ENCODE measurements around the gene PHF13. TPM values are rescaled to one million over a fixed set of nuclear protein-coding genes. Genes with fewer than 3 reads are reported as not detected.
A peak's percentile ranks its signal among the peaks of the same experiment; 100 is the strongest.

PHF13 gene
- total and polyA plus RNA-seq, 12 donors, result 3.7 to 12.2 (median 7.6) TPM

GRCh38 chr1:6612641-6613360 is 730 bp upstream of the PHF13 start:
- 0 to 1% methylated on average over 52 to 66 of the region's 67 CpGs for WGBS, 2 donors
- H3K27ac ChIP-seq, result peak overlapping the region; percentile 93 to 99 (median 96)
- ATAC-seq (peak; percentile 54 to 71 (median 64)), DNase-seq (peak; percentile 47 to 56)
- peak overlapping the region; percentile 68 to 100 (median 98) for H3K4me3 ChIP-seq
- no peaks in the 10 kb centered on the region for H3K9me3 ChIP-seq
- intact Hi-C loops (cut with DNase I), result loop anchor here in 2 of 10 donors (1.0 to 10.0 kb wide), 3 partner anchors 8 to 172 kb away; partner anchors contain the start of gene CAMTA1 (in 1 of the 2)
- TF ChIP-seq, protein P1, sequence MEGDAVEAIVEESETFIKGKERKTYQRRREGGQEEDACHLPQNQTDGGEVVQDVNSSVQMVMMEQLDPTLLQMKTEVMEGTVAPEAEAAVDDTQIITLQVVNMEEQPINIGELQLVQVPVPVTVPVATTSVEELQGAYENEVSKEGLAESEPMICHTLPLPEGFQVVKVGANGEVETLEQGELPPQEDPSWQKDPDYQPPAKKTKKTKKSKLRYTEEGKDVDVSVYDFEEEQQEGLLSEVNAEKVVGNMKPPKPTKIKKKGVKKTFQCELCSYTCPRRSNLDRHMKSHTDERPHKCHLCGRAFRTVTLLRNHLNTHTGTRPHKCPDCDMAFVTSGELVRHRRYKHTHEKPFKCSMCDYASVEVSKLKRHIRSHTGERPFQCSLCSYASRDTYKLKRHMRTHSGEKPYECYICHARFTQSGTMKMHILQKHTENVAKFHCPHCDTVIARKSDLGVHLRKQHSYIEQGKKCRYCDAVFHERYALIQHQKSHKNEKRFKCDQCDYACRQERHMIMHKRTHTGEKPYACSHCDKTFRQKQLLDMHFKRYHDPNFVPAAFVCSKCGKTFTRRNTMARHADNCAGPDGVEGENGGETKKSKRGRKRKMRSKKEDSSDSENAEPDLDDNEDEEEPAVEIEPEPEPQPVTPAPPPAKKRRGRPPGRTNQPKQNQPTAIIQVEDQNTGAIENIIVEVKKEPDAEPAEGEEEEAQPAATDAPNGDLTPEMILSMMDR (IDR thresholded peaks at IDR 0.05), result peak in 1 of 9 donors; percentile 23
- peaks cover 0 to 7% (median 0%) of the 10 kb centered on the region in 7 donors for H3K27me3 ChIP-seq
- H3K4me1 ChIP-seq, result peaks cover 2 to 57% (median 24%) of the 10 kb centered on the region in 9 donors
- H3K36me3 ChIP-seq, result peaks cover 0 to 13% (median 0%) of the 10 kb centered on the region in 9 donors

- WGBS, 2 donors, result 2% methylated on average over 83 to 117 of the region's 117 CpGs
- TF ChIP-seq, protein P1 (IDR thresholded peaks at IDR 0.05), result no peak
- Histone ChIP-seq H3K4me1 (peaks cover 2 to 52% (median 22%) of the 10 kb centered on the region in 9 donors), H3K9me3 (no peaks in the 10 kb centered on the region), H3K4me3 (peak overlapping the region; percentile 59 to 100 (median 98)), H3K36me3 (peaks cover 0 to 27% (median 0%) of the 10 kb centered on the region in 9 donors), H3K27me3 (peaks cover 0 to 7% (median 0%) of the 10 kb centered on the region in 7 donors), H3K27ac (peak overlapping the region; percentile 77 to 99 (median 96))
- DNase-seq, result peak; percentile 61 to 65
- intact Hi-C loops (cut with DNase I), result loop anchor here in 1 of 10 donors (10.0 kb wide), 1 partner anchor 171 kb away; the partner anchor contains the start of gene CAMTA1
- peak in 3 of 8 donors; percentile 2 to 29 (median 4) for ATAC-seq
These were observed 743 bp downstream of the PHF13 start for GRCh38 chr1:6614019-6614928.

DNA sequence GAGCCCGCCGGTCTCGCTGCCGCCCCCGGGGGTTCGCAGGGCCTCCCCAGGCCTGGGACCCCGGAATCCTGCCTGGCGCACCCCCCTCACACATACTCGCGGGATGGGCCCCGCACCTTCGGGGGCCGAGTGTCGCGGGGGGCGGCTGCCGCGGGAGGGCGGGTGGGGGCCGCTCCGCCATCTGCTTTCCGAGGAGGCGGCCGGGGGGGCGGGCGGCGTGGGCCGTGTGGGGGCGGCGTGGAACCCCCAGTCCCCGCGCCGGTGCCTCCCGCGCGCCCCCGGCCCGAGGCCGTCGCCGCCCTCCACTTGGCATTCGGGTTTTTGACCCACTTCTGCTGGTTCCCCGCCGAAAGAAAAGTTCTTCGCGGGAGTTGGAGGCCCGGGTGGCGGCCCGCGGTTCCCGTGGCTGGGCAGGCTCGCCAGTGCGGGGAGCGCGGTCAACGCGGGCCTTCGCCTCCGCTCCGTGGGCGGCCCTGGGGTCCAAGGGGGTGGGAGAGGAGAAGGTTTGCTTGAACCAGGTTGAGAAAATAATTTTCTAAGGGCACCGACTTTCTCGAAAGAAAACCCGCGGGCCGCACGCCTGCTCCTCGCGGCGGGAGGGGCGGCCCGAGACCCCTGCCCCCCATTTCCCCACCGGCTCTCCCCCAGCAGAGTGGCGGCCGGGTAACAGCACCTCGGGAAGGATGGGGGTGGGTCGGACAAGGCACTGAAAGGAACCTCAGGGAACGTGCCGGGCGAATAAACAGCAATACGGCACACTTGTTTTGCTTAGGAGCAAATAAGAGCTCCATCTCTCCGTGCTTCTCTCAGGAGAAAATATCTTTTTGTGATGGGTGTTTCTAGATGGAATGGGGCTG is 1.6 kb downstream of the PHF13 start:
- TF ChIP-seq, protein P1 (IDR thresholded peaks at IDR 0.05), result no peak
- peak in 1 of 2 donors; percentile 29 for DNase-seq
- WGBS, 2 donors, result 2% methylated on average over 55 to 82 of the region's 82 CpGs
- Histone ChIP-seq H3K4me1 (peaks cover 2 to 43% (median 22%) of the 10 kb centered on the region in 9 donors), H3K9me3 (no peaks in the 10 kb centered on the region), H3K4me3 (peak overlapping the region; percentile 59 to 100 (median 98)), H3K27ac (peak overlapping the region; percentile 59 to 99 (median 96)), H3K27me3 (peaks cover 0 to 7% (median 0%) of the 10 kb centered on the region in 7 donors), H3K36me3 (peaks cover 0 to 36% (median 0%) of the 10 kb centered on the region in 9 donors)
- intact Hi-C loops (cut with DNase I), result loop anchor here in 1 of 10 donors (10.0 kb wide), 1 partner anchor 170 kb away; the partner anchor contains the start of gene CAMTA1
- no peak for ATAC-seq
